GM19193 (cell line): Measurements from ENCODE around the gene GOLGA8N.
"Not testable (repeated sequence)": the region's sequence is repeated elsewhere in the genome, so short reads cannot be mapped to it uniquely, and the experiment has no call there.

Experiments used
- POLR2A ChIP-seq: IDR thresholded peaks from 4 replicates; pipeline ENCODE4 v1.6.1; 2011; ENCODE audit not compliant: insufficient read depth, insufficient read length; ENCODE audit errors: extremely low read depth

GOLGA8N gene

DNA sequence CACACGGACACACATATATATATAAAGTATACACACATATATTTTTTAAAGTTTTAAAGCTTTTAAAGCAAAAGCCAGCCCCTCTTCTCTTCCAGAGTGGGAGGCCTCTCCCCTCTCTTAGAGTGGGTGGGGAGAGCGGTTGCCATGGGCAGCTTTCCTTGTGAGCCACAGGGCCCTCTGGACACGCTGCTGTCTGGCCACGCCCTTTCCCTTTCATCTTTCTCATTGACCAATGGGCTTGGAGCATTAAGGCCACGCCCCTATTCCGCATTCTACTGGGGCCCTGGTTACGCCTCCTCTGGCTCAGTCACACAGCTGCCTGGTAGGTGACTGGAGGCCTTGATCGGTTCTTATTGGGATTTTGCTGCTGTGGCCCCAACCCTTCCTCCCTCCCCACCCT lies at the start of gene GOLGA8N:
TSS of gene GOLGA8N (plus strand) at position 306 of the 400 bp plus-strand sequence.
- not testable (repeated sequence) for TF ChIP-seq POLR2A

DNA sequence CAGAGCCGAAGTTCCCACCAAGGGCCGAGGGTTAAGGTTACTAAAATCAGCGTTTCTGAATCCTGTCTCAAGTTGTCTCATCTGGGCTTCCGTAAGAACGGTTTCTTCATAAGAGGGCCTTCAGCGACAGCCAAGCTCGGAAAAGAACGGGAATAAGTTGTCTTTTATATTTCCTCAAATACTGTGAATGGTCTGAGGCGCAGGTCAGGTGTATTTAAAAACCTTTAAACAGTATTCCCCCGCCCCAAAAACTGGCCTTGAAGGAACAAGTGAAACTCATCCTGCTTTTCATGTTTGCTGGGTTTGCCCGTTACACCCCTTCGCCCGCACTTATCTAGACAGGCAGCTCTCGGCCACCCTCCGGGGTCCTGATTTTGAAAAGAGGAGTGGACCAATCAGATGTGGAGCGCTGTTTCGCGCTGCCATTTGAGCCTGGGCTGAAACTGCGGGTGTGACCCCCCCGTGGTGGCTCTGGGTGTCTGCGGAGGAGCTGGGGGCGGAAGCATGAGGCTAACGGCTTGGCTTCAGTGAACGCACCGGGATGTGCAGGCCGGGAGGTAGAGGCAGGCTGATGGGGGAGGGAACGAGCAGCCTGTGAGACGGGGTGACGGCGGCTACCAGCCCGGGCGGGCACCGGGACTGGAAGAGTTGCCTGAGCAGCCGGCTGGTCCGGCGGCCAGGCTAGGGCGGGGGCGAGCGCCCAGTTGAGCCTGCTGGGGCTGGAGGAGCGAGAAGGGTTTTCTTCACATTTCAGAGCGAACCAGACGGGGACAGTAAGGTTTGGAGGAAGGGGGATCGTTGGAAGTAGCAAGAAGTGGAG lies 22.0 kb downstream of the GOLGA8N start, which contains the start of gene ARHGAP11A:
TSS of gene ARHGAP11A (plus strand) at position 454 of the 820 bp plus-strand sequence. CDS start 708 bp downstream, outside the sequence.
- TF ChIP-seq POLR2A, result not testable (repeated sequence)

DNA sequence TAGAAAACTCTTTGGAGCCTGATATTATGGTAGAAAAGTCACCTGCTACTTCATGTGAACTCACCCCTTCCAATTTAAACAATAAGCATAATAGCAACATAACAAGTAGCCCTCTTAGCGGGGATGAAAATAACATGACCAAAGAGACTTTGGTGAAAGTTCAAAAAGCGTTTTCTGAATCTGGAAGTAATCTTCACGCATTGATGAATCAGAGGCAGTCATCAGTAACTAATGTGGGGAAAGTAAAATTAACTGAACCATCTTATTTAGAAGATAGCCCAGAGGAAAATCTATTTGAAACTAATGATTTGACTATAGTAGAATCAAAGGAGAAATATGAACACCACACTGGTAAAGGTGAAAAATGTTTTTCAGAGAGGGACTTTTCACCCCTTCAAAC lies 43.2 kb downstream of the GOLGA8N start:
- no peak for TF ChIP-seq POLR2A

DNA sequence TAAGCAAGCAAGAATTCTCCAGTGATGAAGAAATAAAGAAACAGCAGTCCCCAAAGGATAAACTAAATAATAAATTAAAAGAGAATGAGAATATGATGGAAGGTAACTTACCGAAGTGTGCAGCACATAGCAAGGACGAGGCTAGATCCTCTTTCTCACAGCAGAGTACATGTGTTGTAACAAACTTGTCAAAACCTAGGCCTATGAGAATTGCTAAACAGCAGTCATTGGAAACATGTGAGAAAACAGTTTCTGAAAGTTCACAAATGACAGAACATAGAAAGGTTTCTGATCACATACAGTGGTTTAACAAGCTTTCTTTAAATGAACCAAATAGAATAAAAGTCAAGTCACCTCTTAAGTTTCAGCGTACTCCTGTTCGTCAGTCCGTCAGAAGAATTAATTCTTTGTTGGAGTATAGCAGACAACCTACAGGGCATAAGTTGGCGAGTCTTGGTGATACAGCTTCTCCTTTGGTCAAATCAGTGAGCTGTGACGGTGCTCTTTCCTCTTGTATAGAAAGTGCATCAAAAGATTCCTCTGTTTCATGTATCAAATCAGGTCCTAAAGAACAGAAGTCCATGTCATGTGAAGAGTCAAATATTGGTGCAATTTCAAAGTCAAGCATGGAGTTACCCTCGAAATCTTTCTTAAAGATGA lies 43.8 kb downstream of the GOLGA8N start:
- no peak for TF ChIP-seq POLR2A

DNA sequence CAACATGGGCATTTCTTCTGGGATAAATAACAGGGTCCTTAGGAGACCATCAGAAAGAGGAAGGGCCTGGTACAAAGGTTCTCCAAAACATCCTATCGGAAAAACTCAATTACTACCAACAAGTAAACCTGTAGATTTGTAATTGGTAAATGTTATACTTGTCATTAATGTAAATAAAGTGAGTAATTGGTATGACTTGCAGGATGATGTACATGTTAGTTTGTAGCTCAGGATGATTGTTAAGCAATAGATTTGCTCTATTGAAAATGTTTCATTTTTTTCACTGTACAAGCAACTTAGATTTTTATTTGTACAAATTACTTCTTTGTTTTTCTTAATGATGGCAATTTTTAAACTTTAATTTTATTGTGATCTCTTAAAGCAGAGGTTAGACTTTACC lies 44.4 kb downstream of the GOLGA8N start:
- no peak for TF ChIP-seq POLR2A

DNA sequence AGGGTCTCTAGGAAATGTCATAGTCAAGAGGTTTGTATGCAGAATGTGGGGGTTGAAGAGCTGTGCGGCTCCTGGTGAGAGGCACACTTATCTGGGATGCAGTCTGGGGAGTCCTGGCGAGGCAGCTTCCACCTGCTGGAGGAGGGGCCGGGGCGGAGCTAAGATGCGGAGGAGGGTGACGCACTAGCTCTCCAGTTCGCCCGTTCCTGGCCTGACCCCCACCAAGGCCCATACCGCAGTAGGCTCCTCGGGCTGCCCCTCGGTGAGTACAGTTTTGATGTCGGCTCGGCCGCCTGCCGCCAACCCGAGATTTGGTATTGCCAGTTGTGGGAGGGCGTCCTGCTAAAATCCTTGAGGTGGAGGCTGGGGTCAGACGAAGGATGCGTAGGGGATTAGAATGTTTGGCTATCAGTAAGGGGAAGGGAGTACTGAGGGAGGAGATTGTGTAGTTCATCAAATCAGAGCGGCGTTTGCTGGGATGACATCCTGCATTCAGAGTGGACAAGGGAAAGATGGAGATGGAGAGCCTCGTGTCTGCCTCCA lies 48.3 kb downstream of the GOLGA8N start, which contains the start of gene SCG5:
TSS of gene SCG5 (plus strand) at position 194 of the 543 bp plus-strand sequence. CDS start 1,883 bp downstream, outside the sequence.
- TF ChIP-seq POLR2A, result no peak

DNA sequence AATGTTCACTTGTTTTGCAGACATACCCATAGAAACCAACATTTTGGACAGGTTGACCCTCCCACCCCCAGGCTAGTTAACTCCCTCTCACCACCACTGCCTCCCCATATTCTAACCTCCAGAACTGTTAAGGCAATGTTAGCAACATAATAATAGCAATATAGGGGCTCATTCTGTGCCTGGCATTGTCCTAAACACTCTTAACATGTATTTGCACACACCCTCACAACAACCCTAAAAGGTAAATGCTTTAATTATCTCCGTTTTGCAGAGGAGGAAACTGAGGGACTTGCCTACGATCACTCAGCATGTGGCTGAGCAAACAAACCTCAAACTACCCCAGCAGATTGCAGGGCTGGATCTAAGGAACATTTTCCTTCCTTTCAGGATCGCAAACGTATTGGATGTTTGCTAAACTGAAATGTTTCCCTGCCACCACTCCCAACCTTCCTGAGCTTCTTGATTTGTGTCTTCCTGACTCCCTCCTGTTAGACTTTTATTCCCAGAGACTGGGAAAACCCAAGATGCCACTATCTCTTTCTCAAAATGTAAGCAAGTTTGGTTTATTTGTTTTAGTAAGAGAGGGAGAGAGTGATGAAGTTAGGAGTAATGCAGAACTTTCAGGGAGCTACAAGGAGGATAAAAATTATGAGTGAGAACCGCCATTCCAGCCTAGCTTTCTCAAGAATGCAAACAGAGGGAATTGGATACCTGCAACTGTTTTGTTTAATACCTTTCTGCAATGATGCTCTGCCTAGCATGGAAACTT lies 49.6 kb downstream of the GOLGA8N start:
- TF ChIP-seq POLR2A, result no peak

DNA sequence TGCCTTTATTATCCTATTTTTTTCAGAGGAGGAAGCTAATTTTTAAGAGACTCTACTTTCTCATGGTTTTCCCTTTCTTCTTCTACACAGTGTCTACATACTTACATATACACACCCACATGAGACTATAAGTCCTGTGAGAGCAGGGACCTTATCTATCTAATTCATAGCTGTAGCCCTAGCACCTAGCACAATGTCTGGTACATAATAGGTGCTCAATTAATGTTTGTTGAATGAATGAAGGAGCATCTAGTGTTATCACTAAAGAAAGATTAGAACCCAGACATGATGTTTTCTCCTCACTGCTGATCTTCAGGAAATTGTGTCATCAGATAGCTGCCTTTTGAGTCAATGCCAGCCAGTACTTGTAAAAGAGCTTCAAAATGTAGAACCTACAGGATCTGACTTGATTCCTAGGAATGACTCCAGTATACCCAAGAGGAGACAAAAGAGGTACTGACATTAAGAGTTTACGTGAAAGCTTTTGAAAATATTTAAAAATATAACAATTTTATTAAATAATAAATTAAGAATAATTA lies 50.7 kb downstream of the GOLGA8N start:
- TF ChIP-seq POLR2A, result no peak

DNA sequence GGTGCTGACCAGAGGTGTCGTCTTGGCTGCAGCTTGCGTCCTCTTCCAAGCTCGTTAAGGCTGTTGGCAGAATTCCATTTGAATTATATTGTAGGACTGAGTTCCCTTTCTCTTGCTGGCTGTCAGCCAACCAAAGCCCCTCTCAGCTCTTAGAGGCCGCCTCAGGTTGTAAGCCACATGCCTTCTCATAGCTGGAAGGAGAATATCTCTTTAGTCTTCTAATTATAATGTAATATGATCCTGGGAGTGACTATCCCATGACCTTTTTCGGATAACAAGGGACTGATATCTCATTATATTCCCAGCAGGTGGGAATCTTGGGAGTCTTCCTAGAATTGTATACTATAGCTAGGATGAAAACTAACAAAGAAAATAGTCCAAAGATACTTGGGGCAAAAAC lies 53.0 kb downstream of the GOLGA8N start:
- no peak for TF ChIP-seq POLR2A

DNA sequence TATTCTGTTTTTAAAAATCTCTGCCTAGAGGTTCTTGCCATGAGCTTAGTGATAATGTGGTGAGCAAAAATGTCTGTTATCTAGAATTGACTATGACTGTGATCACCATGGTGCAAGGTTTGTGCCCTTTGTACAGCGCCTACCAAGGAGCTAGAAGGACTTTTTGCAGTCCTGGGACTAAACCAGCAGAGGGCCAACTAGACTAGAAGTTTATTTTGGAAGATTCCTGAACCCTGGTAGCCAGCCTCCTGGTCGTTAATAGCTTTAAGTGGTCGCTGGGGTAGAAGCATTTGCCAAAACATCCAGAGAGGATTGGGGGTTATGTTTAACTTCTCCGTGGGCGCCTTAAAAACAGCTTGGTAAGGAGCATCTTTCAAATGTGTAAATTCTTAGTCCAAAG lies 56.1 kb downstream of the GOLGA8N start:
- no peak for TF ChIP-seq POLR2A

DNA sequence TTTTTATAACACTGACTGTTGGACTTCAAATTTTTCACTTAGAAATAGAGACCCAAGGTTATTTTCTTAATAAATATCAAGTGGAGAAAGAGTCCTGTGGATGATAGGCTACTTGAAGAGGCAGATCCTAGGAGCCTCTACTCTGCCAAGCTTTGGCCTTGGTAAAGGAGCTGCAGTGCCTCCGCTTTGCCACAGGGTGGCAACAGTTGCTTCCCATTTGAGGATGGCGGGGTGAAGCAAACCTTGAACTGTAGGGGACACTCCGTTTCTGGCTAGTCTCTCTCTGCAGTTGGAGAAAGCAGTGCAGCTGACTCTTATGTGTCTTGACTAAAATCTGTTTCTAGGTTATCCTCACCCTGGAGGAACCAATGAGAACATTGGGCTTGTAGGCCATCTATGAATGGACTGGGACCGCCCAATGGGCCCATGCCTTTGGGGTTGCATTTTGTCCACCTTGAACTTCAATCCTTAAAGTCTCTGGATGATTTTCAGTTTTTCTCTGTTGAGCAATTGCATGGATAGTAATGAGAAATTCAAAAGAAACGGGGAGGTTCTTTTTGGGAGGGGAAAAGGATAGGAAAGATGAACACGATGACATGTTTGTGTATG lies 58.1 kb downstream of the GOLGA8N start:
- no peak for TF ChIP-seq POLR2A

DNA sequence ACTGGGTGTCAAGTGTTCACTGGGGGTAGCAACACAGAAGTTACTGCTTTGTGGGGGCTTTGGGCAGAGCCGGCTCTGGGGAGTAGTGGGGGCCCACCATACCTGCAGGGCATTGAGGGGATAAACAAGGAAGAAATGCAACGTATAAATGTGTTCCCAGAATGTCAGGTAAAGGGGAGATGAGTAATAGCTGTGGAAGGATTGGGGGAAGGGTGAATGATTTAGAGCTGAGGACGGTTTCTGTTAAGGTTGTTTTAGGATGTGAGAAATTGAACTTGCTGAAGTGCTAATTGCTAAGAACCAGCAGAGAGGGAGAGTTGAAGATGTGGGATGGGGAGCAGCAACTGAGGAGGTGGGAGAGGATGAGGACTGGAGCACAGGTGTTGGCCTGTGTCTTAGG lies 58.9 kb downstream of the GOLGA8N start:
- TF ChIP-seq POLR2A, result no peak

DNA sequence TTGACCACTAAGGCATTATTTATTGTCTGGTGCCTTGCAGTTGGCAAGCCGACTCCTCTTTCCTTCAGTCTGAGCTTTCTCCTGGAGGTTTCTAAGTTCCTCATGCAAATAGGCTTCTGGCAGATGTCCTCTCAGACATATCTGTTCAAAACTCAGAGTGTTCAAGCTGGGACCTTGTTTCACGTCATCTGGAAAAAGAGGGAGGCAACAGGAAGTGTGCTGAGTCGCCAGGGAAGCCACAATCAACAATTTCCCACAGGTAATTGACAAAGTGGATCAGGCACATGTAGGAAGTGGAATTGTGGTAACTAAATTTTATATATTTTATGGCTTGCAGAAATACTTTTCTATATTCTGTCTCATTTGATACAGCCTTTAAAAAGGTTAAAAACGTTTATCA lies 62.8 kb downstream of the GOLGA8N start:
- no peak for TF ChIP-seq POLR2A

DNA sequence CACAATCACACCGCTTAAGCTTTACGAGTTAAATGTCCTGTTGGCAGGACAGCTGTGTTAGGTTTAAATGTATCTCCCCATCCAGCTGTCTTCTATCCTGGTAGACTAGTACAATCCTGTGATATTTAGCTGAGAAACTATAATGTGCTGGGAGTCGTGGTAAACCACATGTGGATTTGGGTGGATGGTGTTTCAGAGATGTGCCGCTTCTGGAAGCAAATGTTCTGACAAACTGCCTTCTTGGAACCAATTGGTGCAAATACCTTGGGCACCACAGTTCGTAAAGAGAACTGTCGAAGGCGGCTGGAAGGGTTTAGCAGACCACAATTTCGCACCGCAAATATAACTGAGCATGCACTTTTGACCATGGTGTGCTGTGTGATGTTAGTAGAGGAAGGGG lies 63.2 kb downstream of the GOLGA8N start:
- no peak for TF ChIP-seq POLR2A
